ENCODE measurements around the gene NUP98.
"Not testable (repeated sequence)": the region's sequence is repeated elsewhere in the genome, so short reads cannot be mapped to it uniquely, and the experiment has no call there.

NUP98 gene

GRCh38 chr11:3796346-3796745 is 1.0 kb downstream of the NUP98 start:
- no peak overlapping the region for H3K4me3 ChIP-seq (ENCODE audit: low read depth, low read length)
- H3K4me1 ChIP-seq (ENCODE audit: control insufficient read depth in 1 of 2, insufficient read depth in 2 of 2, low read length in 2 of 2) = peaks cover 0 to 2% of the 10 kb centered on the region in 2 experiments
- H2AFZ ChIP-seq (ENCODE audit: insufficient read depth, low read length, poor library complexity) = no peak overlapping the region
- H2AK5ac ChIP-seq (ENCODE audit: low read length) = no peak overlapping the region
- no peak overlapping the region for H3K23ac ChIP-seq (ENCODE audit: low read length)
- H3K4me2 ChIP-seq (ENCODE audit: low read length) = peak overlapping the region; percentile 62
- H3K79me1 ChIP-seq (ENCODE audit: low read length) = peaks cover 10% of the 10 kb centered on the region
- H3K9ac ChIP-seq (ENCODE audit: low read length) = no peak overlapping the region
- H3K27me3 ChIP-seq (ENCODE audit: insufficient read depth, low read length) = no peaks in the 10 kb centered on the region
- no peak overlapping the region for H2BK5ac ChIP-seq (ENCODE audit: low read depth, low read length, poor library complexity)
- H3K79me2 ChIP-seq (ENCODE audit: control insufficient read depth, insufficient read depth, low read length, poor library complexity) = peaks cover 14% of the 10 kb centered on the region
- DNase-seq = no peak
- H3K18ac ChIP-seq (ENCODE audit: low read length) = no peak overlapping the region
- H2BK12ac ChIP-seq (ENCODE audit: low read length) = no peak overlapping the region
- H3K9me3 ChIP-seq (ENCODE audit: insufficient read depth, low read depth, low read length) = no peaks in the 10 kb centered on the region
- H4K8ac ChIP-seq (ENCODE audit: low read depth, low read length) = no peak overlapping the region
- no peak overlapping the region for H3K14ac ChIP-seq (ENCODE audit: low read length)
- peaks cover 18 to 20% of the 10 kb centered on the region in 2 experiments for H3K36me3 ChIP-seq (ENCODE audit: control insufficient read depth in 1 of 2, insufficient read depth in 2 of 2, low read length in 2 of 2)
- H3K4ac ChIP-seq (ENCODE audit: low read depth, low read length) = peak overlapping the region; percentile 99
- H4K12ac ChIP-seq (ENCODE audit: low read depth, low read length) = no peak overlapping the region
- no CpG with 5 or more reads among the region's 14 CpGs for WGBS (ENCODE audit: extremely low coverage, insufficient coverage, insufficient read length)
- no peak overlapping the region for H4K91ac ChIP-seq (ENCODE audit: low read depth, low read length)
- no peak overlapping the region for H3K27ac ChIP-seq (ENCODE audit: low read depth, low read length)
- no peak overlapping the region for H2BK120ac ChIP-seq (ENCODE audit: insufficient read depth, low read length, poor library complexity)

DNA sequence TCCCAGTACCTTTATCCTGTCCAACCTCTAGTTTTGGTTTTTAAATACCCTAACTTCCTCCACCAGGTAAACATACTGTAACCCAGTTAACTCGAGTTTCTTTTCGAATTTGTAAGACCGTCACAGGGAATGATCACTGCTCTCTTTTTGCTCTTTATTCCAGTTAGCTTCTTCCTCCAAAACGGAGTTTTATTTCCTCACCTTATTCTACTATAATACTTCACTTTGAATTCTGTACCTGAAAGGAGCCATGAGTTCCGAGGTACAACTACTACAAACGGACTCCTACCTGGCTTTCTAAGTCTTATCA is 1.4 kb downstream of the NUP98 start:
- DNase-seq = no peak
- Histone ChIP-seq H3K4me3 (ENCODE audit: low read depth, low read length) (no peak overlapping the region), H3K18ac (ENCODE audit: low read length) (no peak overlapping the region), H3K79me2 (ENCODE audit: control insufficient read depth, insufficient read depth, low read length, poor library complexity) (peaks cover 14% of the 10 kb centered on the region), H4K8ac (ENCODE audit: low read depth, low read length) (no peak overlapping the region), H3K4me2 (ENCODE audit: low read length) (peak overlapping the region; percentile 62), H2BK120ac (ENCODE audit: insufficient read depth, low read length, poor library complexity) (no peak overlapping the region), H2BK5ac (ENCODE audit: low read depth, low read length, poor library complexity) (no peak overlapping the region), H3K9ac (ENCODE audit: low read length) (no peak overlapping the region), H3K36me3 (ENCODE audit: control insufficient read depth in 1 of 2, insufficient read depth in 2 of 2, low read length in 2 of 2) (peaks cover 20 to 23% of the 10 kb centered on the region in 2 experiments), H3K9me3 (ENCODE audit: insufficient read depth, low read depth, low read length) (no peaks in the 10 kb centered on the region), H2AK5ac (ENCODE audit: low read length) (no peak overlapping the region), H3K27me3 (ENCODE audit: insufficient read depth, low read length) (no peaks in the 10 kb centered on the region), H2BK12ac (ENCODE audit: low read length) (no peak overlapping the region), H3K23ac (ENCODE audit: low read length) (no peak overlapping the region), H4K12ac (ENCODE audit: low read depth, low read length) (no peak overlapping the region), H3K27ac (ENCODE audit: low read depth, low read length) (no peak overlapping the region), H3K14ac (ENCODE audit: low read length) (no peak overlapping the region), H4K91ac (ENCODE audit: low read depth, low read length) (no peak overlapping the region), H3K4me1 (ENCODE audit: control insufficient read depth in 1 of 2, insufficient read depth in 2 of 2, low read length in 2 of 2) (peaks cover 0 to 2% of the 10 kb centered on the region in 2 experiments), H3K79me1 (ENCODE audit: low read length) (peaks cover 10% of the 10 kb centered on the region), H2AFZ (ENCODE audit: insufficient read depth, low read length, poor library complexity) (no peak overlapping the region), H3K4ac (ENCODE audit: low read depth, low read length) (peak overlapping the region; percentile 73)
- no CpG with 5 or more reads among the region's 6 CpGs for WGBS (ENCODE audit: extremely low coverage, insufficient coverage, insufficient read length)

- Histone ChIP-seq H2AK5ac (ENCODE audit: low read length) (no peak overlapping the region), H3K27me3 (ENCODE audit: insufficient read depth, low read length) (no peaks in the 10 kb centered on the region), H2BK5ac (ENCODE audit: low read depth, low read length, poor library complexity) (no peak overlapping the region), H3K14ac (ENCODE audit: low read length) (no peak overlapping the region), H3K27ac (ENCODE audit: low read depth, low read length) (no peak overlapping the region), H3K4me1 (ENCODE audit: control insufficient read depth in 1 of 2, insufficient read depth in 2 of 2, low read length in 2 of 2) (peaks cover 0 to 2% of the 10 kb centered on the region in 2 experiments), H3K79me1 (ENCODE audit: low read length) (peaks cover 10% of the 10 kb centered on the region), H4K91ac (ENCODE audit: low read depth, low read length) (no peak overlapping the region), H3K4ac (ENCODE audit: low read depth, low read length) (peak overlapping the region; percentile 84), H2BK120ac (ENCODE audit: insufficient read depth, low read length, poor library complexity) (no peak overlapping the region), H3K18ac (ENCODE audit: low read length) (no peak overlapping the region), H3K9ac (ENCODE audit: low read length) (no peak overlapping the region), H3K36me3 (ENCODE audit: control insufficient read depth in 1 of 2, insufficient read depth in 2 of 2, low read length in 2 of 2) (peaks cover 20 to 23% of the 10 kb centered on the region in 2 experiments), H3K9me3 (ENCODE audit: insufficient read depth, low read depth, low read length) (no peaks in the 10 kb centered on the region), H3K4me3 (ENCODE audit: low read depth, low read length) (no peak overlapping the region), H3K79me2 (ENCODE audit: control insufficient read depth, insufficient read depth, low read length, poor library complexity) (peaks cover 14% of the 10 kb centered on the region), H3K4me2 (ENCODE audit: low read length) (no peak overlapping the region), H4K8ac (ENCODE audit: low read depth, low read length) (no peak overlapping the region), H2BK12ac (ENCODE audit: low read length) (no peak overlapping the region), H3K23ac (ENCODE audit: low read length) (no peak overlapping the region), H2AFZ (ENCODE audit: insufficient read depth, low read length, poor library complexity) (no peak overlapping the region), H4K12ac (ENCODE audit: low read depth, low read length) (no peak overlapping the region)
- WGBS (ENCODE audit: extremely low coverage, insufficient coverage, insufficient read length) = no CpG with 5 or more reads among the region's 8 CpGs
- no peak for DNase-seq
These were observed 2.0 kb downstream of the NUP98 start for GRCh38 chr11:3795131-3796001.

DNA sequence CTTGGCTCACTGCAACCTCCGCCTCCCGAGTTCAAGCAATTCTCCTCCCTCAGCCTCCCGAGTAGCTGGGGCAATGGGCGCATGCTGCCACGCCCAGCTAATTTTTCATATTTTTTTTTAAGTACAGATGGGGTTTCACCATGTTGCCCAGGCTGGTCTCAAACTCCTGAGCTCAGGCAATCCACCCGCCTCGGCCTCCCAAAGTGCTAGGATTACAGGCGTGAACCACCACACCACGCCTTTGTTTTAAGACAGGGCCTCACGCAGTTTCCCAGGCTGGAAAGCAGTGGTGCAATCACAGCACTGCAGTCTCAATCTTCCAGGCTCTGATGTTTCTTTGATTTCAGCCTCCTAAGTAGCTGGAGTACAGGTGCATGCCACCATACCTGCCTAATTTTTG is 3.0 kb downstream of the NUP98 start:
- H3K9ac ChIP-seq (ENCODE audit: low read length); H2AFZ ChIP-seq (ENCODE audit: insufficient read depth, low read length, poor library complexity); H4K91ac ChIP-seq (ENCODE audit: low read depth, low read length); H3K4me1 ChIP-seq (ENCODE audit: control insufficient read depth in 1 of 2, insufficient read depth in 2 of 2, low read length in 2 of 2); H3K4me3 ChIP-seq (ENCODE audit: low read depth, low read length); H2BK12ac ChIP-seq (ENCODE audit: low read length); H3K4me2 ChIP-seq (ENCODE audit: low read length); H3K9me3 ChIP-seq (ENCODE audit: insufficient read depth, low read depth, low read length); H2BK5ac ChIP-seq (ENCODE audit: low read depth, low read length, poor library complexity); H2BK120ac ChIP-seq (ENCODE audit: insufficient read depth, low read length, poor library complexity); H4K12ac ChIP-seq (ENCODE audit: low read depth, low read length); H3K23ac ChIP-seq (ENCODE audit: low read length); H3K14ac ChIP-seq (ENCODE audit: low read length); H3K18ac ChIP-seq (ENCODE audit: low read length); H4K8ac ChIP-seq (ENCODE audit: low read depth, low read length); H3K27me3 ChIP-seq (ENCODE audit: insufficient read depth, low read length); DNase-seq; H3K27ac ChIP-seq (ENCODE audit: low read depth, low read length); H2AK5ac ChIP-seq (ENCODE audit: low read length): not testable (repeated sequence)
- Histone ChIP-seq H3K4ac (ENCODE audit: low read depth, low read length) (peak overlapping the region; percentile 57), H3K79me1 (ENCODE audit: low read length) (peaks cover 10% of the 10 kb centered on the region), H3K36me3 (ENCODE audit: control insufficient read depth in 1 of 2, insufficient read depth in 2 of 2, low read length in 2 of 2) (peaks cover 24 to 25% of the 10 kb centered on the region in 2 experiments), H3K79me2 (ENCODE audit: control insufficient read depth, insufficient read depth, low read length, poor library complexity) (peaks cover 19% of the 10 kb centered on the region)
- no CpG with 5 or more reads among the region's 10 CpGs for WGBS (ENCODE audit: extremely low coverage, insufficient coverage, insufficient read length)
